Pancreas (tissue), 10 donors: ENCODE results near the gene HOMER1. TPM values are rescaled to one million over a fixed set of nuclear protein-coding genes. Genes with fewer than 3 reads are reported as not detected.

Source experiments
- ATAC-seq, 4 donors: fragments of 200-7000 bp; cut with Tn5 transposase; one replicate each; pipeline versions ENCODE4 v1.8.0 to v1.9.1; 2020; ENCODE audit warnings: mild to moderate bottlenecking in 4 of 4, moderate library complexity in 4 of 4
- DNase-seq, 6 donors: peaks; one replicate each; pipeline ENCODE4 v3.0.0-alpha.2; 2020
- FAIRE-seq: peaks from 2 replicates; lab custom pipeline; 2012; peaks lifted over from hg19 to GRCh38; lab: Jason Lieb, UNC
- H3K27ac ChIP-seq, 4 donors: fragments of 200-600 bp; sonication (generic); 1 replicate in 3 of 4; 2 replicates in 1 of 4; pipeline versions ENCODE4 v1.5.0 to v1.8.0; 2020
- H3K27me3 ChIP-seq, 4 donors: fragments of 200-600 bp; one replicate each; pipeline ENCODE4 v1.8.0; 2021
- H3K36me3 ChIP-seq, 3 donors: fragments of 200-600 bp; sonication (generic) in 1 of 3; one replicate each; pipeline versions ENCODE4 v1.5.0 to v1.8.0; 2020 to 2021
- H3K4me1 ChIP-seq, 3 donors: fragments of 200-600 bp; one replicate each; pipeline ENCODE4 v1.8.0; 2021
- H3K4me3 ChIP-seq, 4 donors: fragments of 200-600 bp; sonication (generic) in 2 of 4; one replicate each; pipeline versions ENCODE4 v1.5.0 to v1.8.0; 2020 to 2021
- H3K9me3 ChIP-seq, 4 donors: fragments of 200-600 bp; one replicate each; pipeline ENCODE4 v1.8.0; 2021
- CTCF ChIP-seq, 4 donors: fragments of 200-600 bp; sonication (generic) in 3 of 4; IDR thresholded peaks; one replicate each; pipeline versions ENCODE4 v1.5.0 to v1.8.0; 2021; ENCODE audit warnings: antibody characterized with exemption in 4 of 4
- WGBS, 2 donors: extraction: QIAGEN DNeasy Blood & Tissue Kit; methylation state at CpG; one replicate each; pipeline ENCODE4 v1.1.7; 2013; 5-methylcytosine and 5-hydroxymethylcytosine counted together
- intact Hi-C, 3 donors: fragments of 100-400 bp; cut with DNase I; formaldehyde crosslinking; loops; one replicate each; pipeline versions ENCODE4 v1.11.1 to v1.14.2; 2022
- polyA plus RNA-seq, 2 donors: library from polyadenylated mRNA; stranded (reverse); fragments of 200-250 nt; gene quantifications; one replicate each; pipeline ENCODE4 v1.2.3, GENCODE V29; 2013
- total RNA-seq, 6 donors: library from RNA; stranded (reverse); fragmentation: NEBNext Ultra II Directional in 4 of 6; extraction: Animal tissue kit (Norgen Biotek cat#: 25700) in 4 of 6; gene quantifications; one replicate each; pipeline versions ENCODE4 v1.2.1 to v1.2.4, GENCODE V29; 2021 to 2023
- donor health status: healthy with polysubstance abuse.
- donor health status: DM: no; HTN: no; CAD: no; lungs with moderate emphysema.
- donor health status: DM: no; HTN: no; CAD: no.
- donor health status: control.
- donor health status: control.
- donor health status: Bipolar disorder and iron deficiency.
- donor health status: DM: yes; HTN: yes; CAD: no.
- donor health status: DM: no; HTN: no; CAD: no.
- donor health status: DM: no; HTN: no; CAD: no.
- donor health status: DM: yes; HTN: yes; CAD: no.

The HOMER1 gene
- total and polyA plus RNA-seq, 8 donors, result 0.56 to 3.6 (median 1.3) TPM

- TF ChIP-seq CTCF (IDR thresholded peaks at IDR 0.05), result no peak
- intact Hi-C loops, result no loop called here
- Histone ChIP-seq H3K27ac (no peak overlapping the region), H3K4me3 (no peak overlapping the region), H3K36me3 (no peaks in the 10 kb centered on the region), H3K27me3 (no peaks in the 10 kb centered on the region), H3K9me3 (no peaks in the 10 kb centered on the region), H3K4me1 (peaks cover 0 to 11% (median 0%) of the 10 kb centered on the region in 3 donors)
- ATAC-seq, result peak; percentile 83 to 96 (median 88)
- FAIRE-seq, result no peak
- peak in 1 of 6 donors; percentile 23 for DNase-seq
- WGBS, 2 donors, result 6 to 9% methylated on average over 2 of the region's 2 CpGs
These were observed 18.6 kb downstream of the HOMER1 start for GRCh38 chr5:79495311-79495710.

- Histone ChIP-seq H3K4me3 (no peak overlapping the region), H3K36me3 (no peaks in the 10 kb centered on the region), H3K27ac (no peak overlapping the region), H3K4me1 (peaks cover 0 to 11% (median 0%) of the 10 kb centered on the region in 3 donors), H3K9me3 (no peaks in the 10 kb centered on the region), H3K27me3 (no peaks in the 10 kb centered on the region)
- intact Hi-C loops, result no loop called here
- FAIRE-seq (no peak), DNase-seq (no peak), ATAC-seq (no peak)
- TF ChIP-seq CTCF (IDR thresholded peaks at IDR 0.05), result no peak
- WGBS, 2 donors, result 73 to 76% methylated on average over 3 of the region's 3 CpGs
These were observed 20.2 kb downstream of the HOMER1 start for GRCh38 chr5:79493596-79494345.

GRCh38 chr5:79491690-79492317, 22.1 kb downstream of the HOMER1 start:
- Histone ChIP-seq H3K9me3 (no peaks in the 10 kb centered on the region), H3K27ac (no peak overlapping the region)

GRCh38 chr5:79490323-79490936, 23.5 kb downstream of the HOMER1 start:
- DNase-seq, result no peak
- Histone ChIP-seq H3K4me1 (peaks cover 0 to 5% (median 0%) of the 10 kb centered on the region in 3 donors), H3K27me3 (no peaks in the 10 kb centered on the region), H3K4me3 (no peak overlapping the region), H3K9me3 (no peaks in the 10 kb centered on the region), H3K36me3 (no peaks in the 10 kb centered on the region), H3K27ac (no peak overlapping the region)
- intact Hi-C loops, result no loop called here
- ATAC-seq, result no peak
- no peak for TF ChIP-seq CTCF (IDR thresholded peaks at IDR 0.05)
- no peak for FAIRE-seq

More at GRCh38 chr5:79491690-79492317, 22.1 kb downstream of the HOMER1 start:
- H3K36me3 ChIP-seq, result no peaks in the 10 kb centered on the region
- FAIRE-seq (no peak), ATAC-seq (no peak), DNase-seq (no peak)
- no peak overlapping the region for H3K4me3 ChIP-seq
- intact Hi-C loops, result no loop called here
- no peak for TF ChIP-seq CTCF (IDR thresholded peaks at IDR 0.05)
- peaks cover 0 to 11% (median 0%) of the 10 kb centered on the region in 3 donors for H3K4me1 ChIP-seq
- no peaks in the 10 kb centered on the region for H3K27me3 ChIP-seq
